Smooth muscle cell (in vitro differentiated cells): ENCODE results near the gene RAP1B. TPM values are rescaled to one million over a fixed set of nuclear protein-coding genes. Genes with fewer than 3 reads are reported as not detected.
A peak's percentile ranks its signal among the peaks of the same experiment; 100 is the strongest.

Experiments
- DNase-seq: peaks from one replicate; lab custom pipeline; 2025; ENCODE audit not compliant: unreplicated experiment; lab: John Stamatoyannopoulos, UW
- H2AFZ ChIP-seq: fragments of 200-600 bp; sonication (generic); 2 replicates; pipeline ENCODE4 v1.6.0; 2016; ENCODE audit warnings: antibody characterized with exemption, low read depth, mild to moderate bottlenecking
- H3F3A ChIP-seq: fragments of 200-600 bp; sonication (generic); 2 replicates; pipeline ENCODE4 v1.6.0; 2017; ENCODE audit warnings: antibody characterized with exemption, low read depth
- H3K27ac ChIP-seq: fragments of 200-600 bp; sonication (generic); 2 replicates; pipeline ENCODE4 v1.5.1; 2016; ENCODE audit warnings: low read depth, mild to moderate bottlenecking
- H3K27me3 ChIP-seq: fragments of 200-600 bp; sonication (generic); 2 replicates; pipeline ENCODE4 v1.6.1; 2016; ENCODE audit warnings: low read depth, mild to moderate bottlenecking
- H3K36me3 ChIP-seq: fragments of 200-600 bp; sonication (generic); 2 replicates; pipeline ENCODE4 v1.5.1; 2016; ENCODE audit warnings: low read depth
- H3K4me1 ChIP-seq: fragments of 200-600 bp; sonication (generic); 2 replicates; pipeline ENCODE4 v1.5.1; 2016; ENCODE audit warnings: low read depth
- H3K4me2 ChIP-seq: fragments of 200-600 bp; sonication (generic); 2 replicates; pipeline ENCODE4 v1.6.0; 2016; ENCODE audit warnings: mild to moderate bottlenecking
- H3K4me3 ChIP-seq: fragments of 200-600 bp; sonication (generic); 2 replicates; pipeline ENCODE4 v1.5.1; 2016; ENCODE audit warnings: mild to moderate bottlenecking
- H3K79me2 ChIP-seq: fragments of 200-600 bp; sonication (generic); 2 replicates; pipeline ENCODE4 v1.6.0; 2016; ENCODE audit warnings: low read depth, mild to moderate bottlenecking
- H3K9ac ChIP-seq: fragments of 200-600 bp; sonication (generic); 2 replicates; pipeline ENCODE4 v1.6.0; 2016; ENCODE audit warnings: low read depth
- H3K9me3 ChIP-seq: fragments of 200-600 bp; sonication (generic); replicated peaks from 2 replicates; pipeline ENCODE4 v1.5.1; 2016; ENCODE audit warnings: low read depth
- H4K20me1 ChIP-seq: fragments of 200-600 bp; sonication (generic); 2 replicates; pipeline ENCODE4 v1.6.0; 2016; ENCODE audit warnings: low read depth
- WGBS: methylation state at CpG from one replicate; pipeline ENCODE4 v1.1.7; 2016; ENCODE audit warnings: low lambda C conversion rate; 5-methylcytosine and 5-hydroxymethylcytosine counted together
- polyA plus RNA-seq: library from polyadenylated mRNA; unstranded; fragments of >200 nt; fragmentation: Nextera tagmentation; extraction: Ambion mirVana; gene quantifications from 2 replicates; pipeline ENCODE4 v1.2.1, GENCODE V29; 2016
- total RNA-seq: library from RNA; depleted of rRNA; stranded (reverse); fragments of >200 nt; gene quantifications from 2 replicates; pipeline ENCODE4 v1.2.3, GENCODE V29; 2014
- TF ChIP-seq, protein P1 (sequence below): fragments of 200-600 bp; sonication (generic); IDR thresholded peaks from 2 replicates; pipeline ENCODE4 v1.5.1; 2017; ENCODE audit warnings: borderline replicate concordance, mild to moderate bottlenecking, antibody characterized with exemption; ENCODE audit not compliant: insufficient read depth, poor library complexity, severe bottlenecking

Gene RAP1B
- total and polyA plus RNA-seq, 2 experiments from 2014 or later: 236 to 275 TPM

DNA sequence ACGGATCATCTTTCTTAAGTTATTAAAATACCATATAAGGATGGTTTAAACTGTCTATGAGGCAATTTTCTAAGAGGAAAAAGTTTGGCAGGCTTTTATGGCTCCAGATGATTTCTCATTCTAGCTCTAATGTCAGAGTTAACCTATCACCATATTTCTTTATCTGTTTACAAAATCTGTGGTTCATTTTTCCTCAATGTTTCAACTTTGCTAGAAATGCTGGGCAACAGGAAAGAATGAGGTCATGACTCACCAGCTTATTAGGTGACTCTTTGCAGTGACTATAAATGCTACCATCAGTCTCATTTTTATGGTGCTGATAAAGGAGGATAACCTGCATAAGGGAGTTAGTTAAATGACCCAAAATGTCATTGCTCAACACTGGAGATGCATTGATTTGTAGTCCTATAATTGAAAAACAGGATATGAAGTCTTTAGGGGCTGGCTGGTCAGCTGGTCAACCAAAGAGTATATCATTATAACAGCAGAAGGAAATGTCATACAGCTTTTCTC lies 45.3 kb upstream of the RAP1B start:
- Histone ChIP-seq H3K9me3 (no peaks in the 10 kb centered on the region), H3F3A (no peaks in the 10 kb centered on the region), H3K36me3 (no peaks in the 10 kb centered on the region), H3K4me3 (no peak overlapping the region), H3K4me2 (peak overlapping the region; percentile 45), H2AFZ (no peak overlapping the region), H3K4me1 (no peaks in the 10 kb centered on the region), H4K20me1 (no peaks in the 10 kb centered on the region), H3K27me3 (no peaks in the 10 kb centered on the region), H3K9ac (no peak overlapping the region), H3K27ac (peak overlapping the region; percentile 52), H3K79me2 (no peaks in the 10 kb centered on the region)
- WGBS: 81% methylated on average over 1 of the region's 1 CpG
- TF ChIP-seq, protein P1, sequence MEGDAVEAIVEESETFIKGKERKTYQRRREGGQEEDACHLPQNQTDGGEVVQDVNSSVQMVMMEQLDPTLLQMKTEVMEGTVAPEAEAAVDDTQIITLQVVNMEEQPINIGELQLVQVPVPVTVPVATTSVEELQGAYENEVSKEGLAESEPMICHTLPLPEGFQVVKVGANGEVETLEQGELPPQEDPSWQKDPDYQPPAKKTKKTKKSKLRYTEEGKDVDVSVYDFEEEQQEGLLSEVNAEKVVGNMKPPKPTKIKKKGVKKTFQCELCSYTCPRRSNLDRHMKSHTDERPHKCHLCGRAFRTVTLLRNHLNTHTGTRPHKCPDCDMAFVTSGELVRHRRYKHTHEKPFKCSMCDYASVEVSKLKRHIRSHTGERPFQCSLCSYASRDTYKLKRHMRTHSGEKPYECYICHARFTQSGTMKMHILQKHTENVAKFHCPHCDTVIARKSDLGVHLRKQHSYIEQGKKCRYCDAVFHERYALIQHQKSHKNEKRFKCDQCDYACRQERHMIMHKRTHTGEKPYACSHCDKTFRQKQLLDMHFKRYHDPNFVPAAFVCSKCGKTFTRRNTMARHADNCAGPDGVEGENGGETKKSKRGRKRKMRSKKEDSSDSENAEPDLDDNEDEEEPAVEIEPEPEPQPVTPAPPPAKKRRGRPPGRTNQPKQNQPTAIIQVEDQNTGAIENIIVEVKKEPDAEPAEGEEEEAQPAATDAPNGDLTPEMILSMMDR: no peak
- DNase-seq: no peak

- TF ChIP-seq, protein P1: no peak
- H3K9ac ChIP-seq: no peak overlapping the region
- H2AFZ ChIP-seq: no peak overlapping the region
- WGBS: 97% methylated on average over 3 of the region's 3 CpGs
- no peak overlapping the region for H3K4me2 ChIP-seq
- H3F3A ChIP-seq: peaks cover 5% of the 10 kb centered on the region
- H3K9me3 ChIP-seq: no peaks in the 10 kb centered on the region
- no peaks in the 10 kb centered on the region for H3K4me1 ChIP-seq
- no peak overlapping the region for H3K27ac ChIP-seq
- H3K27me3 ChIP-seq: no peaks in the 10 kb centered on the region
- H3K36me3 ChIP-seq: no peaks in the 10 kb centered on the region
- no peak for DNase-seq
- H3K4me3 ChIP-seq: no peak overlapping the region
- no peaks in the 10 kb centered on the region for H4K20me1 ChIP-seq
- H3K79me2 ChIP-seq: no peaks in the 10 kb centered on the region
These were observed 41.7 kb upstream of the RAP1B start for GRCh38 chr12:68568922-68569569.

DNA sequence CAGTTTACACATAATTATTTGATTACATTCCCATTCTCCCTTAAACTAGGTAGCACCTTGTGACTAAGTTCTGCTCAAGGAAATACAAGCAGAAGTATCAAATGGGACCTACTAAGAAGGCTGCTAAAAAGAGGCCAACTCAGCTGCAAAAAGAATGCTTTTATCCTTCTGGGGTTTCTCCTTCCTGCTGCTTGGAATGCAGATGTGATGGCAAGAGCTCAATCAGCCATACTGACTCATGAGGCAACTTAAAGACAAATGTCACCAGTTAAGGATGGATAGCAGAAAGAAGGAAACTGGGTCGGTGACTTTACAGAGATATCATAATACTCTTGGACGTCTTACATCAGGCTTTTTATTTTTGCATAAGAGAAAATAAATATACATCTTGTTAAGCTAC lies 38.0 kb upstream of the RAP1B start:
- no peak overlapping the region for H3K4me3 ChIP-seq
- H3K4me1 ChIP-seq: no peaks in the 10 kb centered on the region
- no peak overlapping the region for H3K9ac ChIP-seq
- TF ChIP-seq, protein P1: no peak
- H3K79me2 ChIP-seq: no peaks in the 10 kb centered on the region
- no peaks in the 10 kb centered on the region for H3K9me3 ChIP-seq
- DNase-seq: no peak
- H2AFZ ChIP-seq: no peak overlapping the region
- H4K20me1 ChIP-seq: no peaks in the 10 kb centered on the region
- no peak overlapping the region for H3K4me2 ChIP-seq
- no peak overlapping the region for H3K27ac ChIP-seq
- 77% methylated on average over 2 of the region's 2 CpGs for WGBS
- no peaks in the 10 kb centered on the region for H3K36me3 ChIP-seq
- H3F3A ChIP-seq: peaks cover 5% of the 10 kb centered on the region
- H3K27me3 ChIP-seq: no peaks in the 10 kb centered on the region

GRCh38 chr12:68573406-68573805 lies 37.3 kb upstream of the RAP1B start:
- H2AFZ ChIP-seq: no peak overlapping the region
- H3K9ac ChIP-seq: no peak overlapping the region
- no peaks in the 10 kb centered on the region for H3K79me2 ChIP-seq
- H3K4me3 ChIP-seq: no peak overlapping the region
- no peak overlapping the region for H3K27ac ChIP-seq
- H3F3A ChIP-seq: peaks cover 5% of the 10 kb centered on the region
- H3K9me3 ChIP-seq: no peaks in the 10 kb centered on the region
- 90% methylated on average over 1 of the region's 1 CpG for WGBS
- DNase-seq: no peak
- TF ChIP-seq, protein P1: no peak
- no peak overlapping the region for H3K4me2 ChIP-seq
- no peaks in the 10 kb centered on the region for H3K27me3 ChIP-seq
- no peaks in the 10 kb centered on the region for H3K4me1 ChIP-seq
- no peaks in the 10 kb centered on the region for H4K20me1 ChIP-seq
- H3K36me3 ChIP-seq: no peaks in the 10 kb centered on the region
